SU-DHL-6 (cell line): ENCODE results near the gene PIGL.

Experiments
- CTCF ChIP-seq: fragments of 200-600 bp; sonication (generic); IDR thresholded peaks from one replicate; pipeline ENCODE4 v1.5.1; 2017; ENCODE audit warnings: antibody characterized with exemption, mild to moderate bottlenecking, low read length, moderate library complexity; ENCODE audit not compliant: insufficient read depth, poor library complexity, severe bottlenecking
- EZH2phosphoT487 ChIP-seq: fragments of 200-600 bp; sonication (generic), shearing (Covaris generic); conservative IDR thresholded peaks from 2 replicates; pipeline ENCODE4 v1.6.1; 2018; ENCODE audit warnings: mild to moderate bottlenecking, antibody characterized with exemption, low read length, moderate library complexity, mixed read lengths

GRCh38 chr17:16343569-16343968 is 126.6 kb downstream of the PIGL start:
- TF ChIP-seq CTCF: no peak
- no peak for TF ChIP-seq EZH2phosphoT487
